C4-2B (cell line): Measurements from ENCODE around the gene NOX5.

Experiments
- CTCF ChIP-seq: fragments of 450-650 bp; conservative IDR thresholded peaks from 2 replicates; pipeline ENCODE4 v1.5.1; 2017; ENCODE audit warnings: mild to moderate bottlenecking
- ZFX ChIP-seq: fragments of 450-650 bp; IDR thresholded peaks from 2 replicates; pipeline ENCODE4 v1.6.1; 2017

GRCh38 chr15:69086427-69087204 lies 72.1 kb downstream of the NOX5 start:
- no peak for TF ChIP-seq CTCF
- TF ChIP-seq ZFX = no peak
